Adrenal gland (tissue), 12 donors: ENCODE results near the gene TASOR2. TPM values are rescaled to one million over a fixed set of nuclear protein-coding genes. Genes with fewer than 3 reads are reported as not detected.

Source experiments
- DNase-seq, 7 donors: peaks; one replicate each; pipeline ENCODE4 v3.0.0-alpha.2; 2019 to 2020
- H3K27ac ChIP-seq, 5 donors: fragments of 200-600 bp; sonication (generic) in 4 of 5; 1 replicate in 3 of 5; 2 replicates in 2 of 5; pipeline versions ENCODE4 v1.5.1 to v1.8.0; 2016 to 2020; ENCODE audit warnings: mild to moderate bottlenecking in 1 of 5
- H3K27me3 ChIP-seq: fragments of 200-600 bp; 2 replicates; pipeline ENCODE4 v1.8.0; 2021
- H3K36me3 ChIP-seq, 2 donors: fragments of 200-600 bp; replicated peaks in 1 of 2; 1 replicate in 1 of 2; 2 replicates in 1 of 2; pipeline versions ENCODE4 v1.5.1 to v1.8.0; 2018 to 2022
- H3K4me1 ChIP-seq, 2 donors: fragments of 200-600 bp; replicated peaks in 1 of 2; 1 replicate in 1 of 2; 2 replicates in 1 of 2; pipeline versions ENCODE4 v1.5.1 to v1.8.0; 2018 to 2021
- H3K4me3 ChIP-seq, 4 donors: fragments of 200-600 bp; sonication (generic) in 3 of 4; one replicate each; pipeline ENCODE4 v1.5.1; 2016 to 2018
- H3K9me3 ChIP-seq, 3 donors: fragments of 200-600 bp; sonication (generic) in 1 of 3; replicated peaks in 1 of 3; 1 replicate in 2 of 3; 2 replicates in 1 of 3; pipeline versions ENCODE4 v1.5.1 to v1.8.0; 2016 to 2021
- POLR2A ChIP-seq, 2 donors: fragments of 450-650 bp; IDR thresholded peaks; one replicate each; pipeline ENCODE4 v1.6.1; 2017; ENCODE audit warnings: antibody characterized with exemption in 2 of 2, mild to moderate bottlenecking in 2 of 2, moderate library complexity in 1 of 2
- WGBS, 4 donors: extraction: QIAGEN DNeasy Blood & Tissue Kit in 2 of 4; methylation state at CpG; one replicate each; pipeline versions ENCODE4 v1.1.5 to v1.1.7; 2013 to 2017; 5-methylcytosine and 5-hydroxymethylcytosine counted together
- intact Hi-C, 2 donors: fragments of 100-400 bp; cut with DNase I; formaldehyde crosslinking; loops; one replicate each; pipeline versions ENCODE4 v1.14.1 to v1.15.0; 2022 to 2023
- polyA plus RNA-seq, 3 donors: library from polyadenylated mRNA; stranded (reverse); fragments of 200-250 nt in 2 of 3; fragments of 350-450 nt in 1 of 3; fragmentation: Illumina TruSeq in 1 of 3; extraction: RNeasy Lipid Tissue Mini Kit (QIAGEN cat#74804) in 1 of 3; gene quantifications; one replicate each; pipeline ENCODE4 v1.2.3, GENCODE V29; 2013 to 2014
- total RNA-seq, 9 donors: library from RNA; depleted of rRNA in 4 of 9; stranded (reverse); fragments of >200 nt in 4 of 9; fragments of 120-200 nt in 1 of 9; fragmentation: NEBNext Ultra II Directional in 1 of 9; extraction: Animal tissue kit (Norgen Biotek cat#: 25700) in 1 of 9; gene quantifications; one replicate each; pipeline versions ENCODE4 v1.1.0 to v1.2.4, GENCODE V29; 2013 to 2023
- TF ChIP-seq, protein P1 (sequence below), 6 experiments: fragments of 450-650 bp in 4 of 6; fragments of 200-600 bp in 2 of 6; sonication (generic) in 1 of 6; IDR thresholded peaks; 1 replicate in 5 of 6; 2 replicates in 1 of 6; pipeline versions ENCODE4 v1.5.1 to v1.8.0; 2016 to 2021; ENCODE audit warnings: antibody characterized with exemption in 6 of 6, mild to moderate bottlenecking in 2 of 6, moderate library complexity in 1 of 6
- donor health status: healthy with polysubstance abuse.
- donor health status: Bipolar disorder and iron deficiency.
- donor health status: DM: yes; HTN: yes; CAD: no.
- donor health status: DM: no; HTN: no; CAD: no.
- donor health status: DM: no; HTN: no; CAD: no.
- donor health status: DM: yes; HTN: yes; CAD: no.

The TASOR2 gene
- total and polyA plus RNA-seq, 12 donors = 15.4 to 182 (median 51.1) TPM

- H3K4me1 ChIP-seq = peaks cover 0 to 14% of the 10 kb centered on the region in 2 donors
- 90 to 94% (median 92%) methylated on average over 10 to 11 of the region's 11 CpGs for WGBS, 4 donors
- H3K27me3 ChIP-seq = no peaks in the 10 kb centered on the region
- no peak for TF ChIP-seq POLR2A (IDR thresholded peaks at IDR 0.05)
- TF ChIP-seq, protein P1, sequence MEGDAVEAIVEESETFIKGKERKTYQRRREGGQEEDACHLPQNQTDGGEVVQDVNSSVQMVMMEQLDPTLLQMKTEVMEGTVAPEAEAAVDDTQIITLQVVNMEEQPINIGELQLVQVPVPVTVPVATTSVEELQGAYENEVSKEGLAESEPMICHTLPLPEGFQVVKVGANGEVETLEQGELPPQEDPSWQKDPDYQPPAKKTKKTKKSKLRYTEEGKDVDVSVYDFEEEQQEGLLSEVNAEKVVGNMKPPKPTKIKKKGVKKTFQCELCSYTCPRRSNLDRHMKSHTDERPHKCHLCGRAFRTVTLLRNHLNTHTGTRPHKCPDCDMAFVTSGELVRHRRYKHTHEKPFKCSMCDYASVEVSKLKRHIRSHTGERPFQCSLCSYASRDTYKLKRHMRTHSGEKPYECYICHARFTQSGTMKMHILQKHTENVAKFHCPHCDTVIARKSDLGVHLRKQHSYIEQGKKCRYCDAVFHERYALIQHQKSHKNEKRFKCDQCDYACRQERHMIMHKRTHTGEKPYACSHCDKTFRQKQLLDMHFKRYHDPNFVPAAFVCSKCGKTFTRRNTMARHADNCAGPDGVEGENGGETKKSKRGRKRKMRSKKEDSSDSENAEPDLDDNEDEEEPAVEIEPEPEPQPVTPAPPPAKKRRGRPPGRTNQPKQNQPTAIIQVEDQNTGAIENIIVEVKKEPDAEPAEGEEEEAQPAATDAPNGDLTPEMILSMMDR (IDR thresholded peaks at IDR 0.05) = no peak
- peaks cover 0 to 34% of the 10 kb centered on the region in 2 donors for H3K36me3 ChIP-seq
- no peak overlapping the region for H3K27ac ChIP-seq
- intact Hi-C loops = no loop called here
- no peak for DNase-seq
- H3K9me3 ChIP-seq = no peaks in the 10 kb centered on the region
- H3K4me3 ChIP-seq = no peak overlapping the region
These were observed 37.0 kb upstream of the TASOR2 start for GRCh38 chr10:5647507-5648240.

GRCh38 chr10:5648494-5649457, 35.9 kb upstream of the TASOR2 start:
- Histone ChIP-seq H3K9me3 (no peaks in the 10 kb centered on the region), H3K36me3 (peaks cover 0 to 32% of the 10 kb centered on the region in 2 donors), H3K4me3 (no peak overlapping the region), H3K27ac (no peak overlapping the region), H3K4me1 (peaks cover 0 to 10% of the 10 kb centered on the region in 2 donors), H3K27me3 (no peaks in the 10 kb centered on the region)
- WGBS, 4 donors = 80 to 87% (median 86%) methylated on average over 35 to 50 of the region's 50 CpGs
- intact Hi-C loops = no loop called here
- no peak for DNase-seq
- TF ChIP-seq, protein P1 (IDR thresholded peaks at IDR 0.05) = no peak
- TF ChIP-seq POLR2A (IDR thresholded peaks at IDR 0.05) = no peak

DNA sequence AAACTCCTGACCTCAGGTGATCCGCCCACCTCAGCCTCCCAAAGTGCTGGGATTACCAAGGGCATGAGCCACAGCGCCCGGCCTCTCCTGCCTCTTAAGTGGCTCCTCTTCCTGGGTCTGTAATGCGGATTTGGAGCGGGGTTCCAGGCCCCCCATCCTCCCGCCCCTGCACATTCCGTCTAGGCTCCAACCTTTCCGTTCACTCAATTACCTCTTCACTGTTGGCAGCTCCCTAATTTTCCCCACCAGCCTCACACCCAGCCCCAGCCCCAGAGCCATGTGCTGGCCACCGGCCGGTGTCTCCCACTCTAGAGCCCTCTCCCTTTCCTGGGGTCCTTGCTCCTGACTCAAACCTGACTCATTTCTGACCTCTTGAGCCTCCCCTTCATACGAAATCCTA, 34.9 kb upstream of the TASOR2 start:
- H3K4me1 ChIP-seq = peaks cover 0 to 4% of the 10 kb centered on the region in 2 donors
- WGBS, 4 donors = 94 to 97% (median 95%) methylated on average over 11 of the region's 11 CpGs

More for the DNA sequence above, 34.9 kb upstream of the TASOR2 start:
- DNase-seq = no peak
- intact Hi-C loops = no loop called here
- no peak overlapping the region for H3K4me3 ChIP-seq
- no peaks in the 10 kb centered on the region for H3K9me3 ChIP-seq
- H3K36me3 ChIP-seq = peaks cover 0 to 22% of the 10 kb centered on the region in 2 donors
- no peaks in the 10 kb centered on the region for H3K27me3 ChIP-seq
- H3K27ac ChIP-seq = no peak overlapping the region
- no peak for TF ChIP-seq POLR2A (IDR thresholded peaks at IDR 0.05)
- TF ChIP-seq, protein P1 (IDR thresholded peaks at IDR 0.05) = no peak
